ENCODE data around the gene STAB1. TPM values are rescaled to one million over a fixed set of nuclear protein-coding genes. Genes with fewer than 3 reads are reported as not detected.

The STAB1 gene
- total and polyA plus RNA-seq, 2 donors = 19.5 to 315 TPM

GRCh38 chr3:52547143-52547542, 52.0 kb downstream of the STAB1 start:
- Histone ChIP-seq H3K4me3 (ENCODE audit: low read length in 2 of 2) (no peak overlapping the region), H3K9me3 (ENCODE audit: control insufficient read depth in 2 of 2, insufficient read depth in 1 of 2, low read length in 1 of 2) (no peaks in the 10 kb centered on the region), H3K4me1 (ENCODE audit: control insufficient read depth in 2 of 2, insufficient read depth in 2 of 2, low read length in 2 of 2) (no peaks in the 10 kb centered on the region), H3K27ac (ENCODE audit: low read depth in 1 of 2, low read length in 1 of 2) (no peak overlapping the region), H3K36me3 (ENCODE audit: control insufficient read depth in 2 of 2, insufficient read depth in 2 of 2, low read length in 1 of 2) (peaks cover 25 to 63% of the 10 kb centered on the region in 2 donors), H3K27me3 (ENCODE audit: control insufficient read depth in 2 of 2, insufficient read depth in 1 of 2, low read length in 1 of 2) (no peaks in the 10 kb centered on the region)
- DNase-seq (ENCODE audit: low read depth in 6 of 9, low spot score in 9 of 9) = no peak
- 94% methylated on average over 2 of the region's 2 CpGs for WGBS

- peaks cover 50 to 80% of the 10 kb centered on the region in 2 donors for H3K36me3 ChIP-seq (ENCODE audit: control insufficient read depth in 2 of 2, insufficient read depth in 2 of 2, low read length in 1 of 2)
- no peak overlapping the region for H3K4me3 ChIP-seq (ENCODE audit: low read length in 2 of 2)
- DNase-seq (ENCODE audit: low read depth in 6 of 9, low spot score in 9 of 9) = no peak
- H3K9me3 ChIP-seq (ENCODE audit: control insufficient read depth in 2 of 2, insufficient read depth in 1 of 2, low read length in 1 of 2) = no peaks in the 10 kb centered on the region
- H3K27ac ChIP-seq (ENCODE audit: low read depth in 1 of 2, low read length in 1 of 2) = no peak overlapping the region
- H3K27me3 ChIP-seq (ENCODE audit: control insufficient read depth in 2 of 2, insufficient read depth in 1 of 2, low read length in 1 of 2) = no peaks in the 10 kb centered on the region
- H3K4me1 ChIP-seq (ENCODE audit: control insufficient read depth in 2 of 2, insufficient read depth in 2 of 2, low read length in 2 of 2) = no peaks in the 10 kb centered on the region
Measured at GRCh38 chr3:52551118-52551517, 56.0 kb downstream of the STAB1 start.

GRCh38 chr3:52552089-52552488, 57.0 kb downstream of the STAB1 start:
- no peak for DNase-seq (ENCODE audit: low read depth in 6 of 9, low spot score in 9 of 9)
- peaks cover 58 to 85% of the 10 kb centered on the region in 2 donors for H3K36me3 ChIP-seq (ENCODE audit: control insufficient read depth in 2 of 2, insufficient read depth in 2 of 2, low read length in 1 of 2)
- H3K27ac ChIP-seq (ENCODE audit: low read depth in 1 of 2, low read length in 1 of 2) = no peak overlapping the region
- H3K4me1 ChIP-seq (ENCODE audit: control insufficient read depth in 2 of 2, insufficient read depth in 2 of 2, low read length in 2 of 2) = no peaks in the 10 kb centered on the region
- no peaks in the 10 kb centered on the region for H3K27me3 ChIP-seq (ENCODE audit: control insufficient read depth in 2 of 2, insufficient read depth in 1 of 2, low read length in 1 of 2)
- no peaks in the 10 kb centered on the region for H3K9me3 ChIP-seq (ENCODE audit: control insufficient read depth in 2 of 2, insufficient read depth in 1 of 2, low read length in 1 of 2)
- H3K4me3 ChIP-seq (ENCODE audit: low read length in 2 of 2) = no peak overlapping the region
- WGBS = over 99% methylated on average over 3 of the region's 3 CpGs

GRCh38 chr3:52554026-52554755, 59.1 kb downstream of the STAB1 start:
- no peaks in the 10 kb centered on the region for H3K9me3 ChIP-seq (ENCODE audit: control insufficient read depth in 2 of 2, insufficient read depth in 1 of 2, low read length in 1 of 2)
- H3K27ac ChIP-seq (ENCODE audit: low read depth in 1 of 2, low read length in 1 of 2) = no peak overlapping the region
- no peaks in the 10 kb centered on the region for H3K4me1 ChIP-seq (ENCODE audit: control insufficient read depth in 2 of 2, insufficient read depth in 2 of 2, low read length in 2 of 2)
- no peaks in the 10 kb centered on the region for H3K27me3 ChIP-seq (ENCODE audit: control insufficient read depth in 2 of 2, insufficient read depth in 1 of 2, low read length in 1 of 2)
- 88% methylated on average over 5 of the region's 5 CpGs for WGBS
- no peak overlapping the region for H3K4me3 ChIP-seq (ENCODE audit: low read length in 2 of 2)
- no peak for DNase-seq (ENCODE audit: low read depth in 6 of 9, low spot score in 9 of 9)
- peaks cover 66 to 84% of the 10 kb centered on the region in 2 donors for H3K36me3 ChIP-seq (ENCODE audit: control insufficient read depth in 2 of 2, insufficient read depth in 2 of 2, low read length in 1 of 2)

GRCh38 chr3:52555056-52555455, 59.9 kb downstream of the STAB1 start:
- WGBS = 98% methylated on average over 1 of the region's 1 CpG
- Histone ChIP-seq H3K27me3 (ENCODE audit: control insufficient read depth in 2 of 2, insufficient read depth in 1 of 2, low read length in 1 of 2) (no peaks in the 10 kb centered on the region), H3K9me3 (ENCODE audit: control insufficient read depth in 2 of 2, insufficient read depth in 1 of 2, low read length in 1 of 2) (no peaks in the 10 kb centered on the region), H3K27ac (ENCODE audit: low read depth in 1 of 2, low read length in 1 of 2) (no peak overlapping the region), H3K4me1 (ENCODE audit: control insufficient read depth in 2 of 2, insufficient read depth in 2 of 2, low read length in 2 of 2) (no peaks in the 10 kb centered on the region), H3K36me3 (ENCODE audit: control insufficient read depth in 2 of 2, insufficient read depth in 2 of 2, low read length in 1 of 2) (peaks cover 66 to 85% of the 10 kb centered on the region in 2 donors), H3K4me3 (ENCODE audit: low read length in 2 of 2) (no peak overlapping the region)
- no peak for DNase-seq (ENCODE audit: low read depth in 6 of 9, low spot score in 9 of 9)

GRCh38 chr3:52557011-52557960, 62.1 kb downstream of the STAB1 start:
- Histone ChIP-seq H3K9me3 (ENCODE audit: control insufficient read depth in 2 of 2, insufficient read depth in 1 of 2, low read length in 1 of 2) (no peaks in the 10 kb centered on the region), H3K36me3 (ENCODE audit: control insufficient read depth in 2 of 2, insufficient read depth in 2 of 2, low read length in 1 of 2) (peaks cover 68 to 83% of the 10 kb centered on the region in 2 donors), H3K4me3 (ENCODE audit: low read length in 2 of 2) (no peak overlapping the region), H3K27me3 (ENCODE audit: control insufficient read depth in 2 of 2, insufficient read depth in 1 of 2, low read length in 1 of 2) (no peaks in the 10 kb centered on the region), H3K4me1 (ENCODE audit: control insufficient read depth in 2 of 2, insufficient read depth in 2 of 2, low read length in 2 of 2) (no peaks in the 10 kb centered on the region), H3K27ac (ENCODE audit: low read depth in 1 of 2, low read length in 1 of 2) (no peak overlapping the region)
- DNase-seq (ENCODE audit: low read depth in 6 of 9, low spot score in 9 of 9) = no peak
- WGBS = 95% methylated on average over 9 of the region's 9 CpGs

- no peak for DNase-seq (ENCODE audit: low read depth in 6 of 9, low spot score in 9 of 9)
- H3K4me1 ChIP-seq (ENCODE audit: control insufficient read depth in 2 of 2, insufficient read depth in 2 of 2, low read length in 2 of 2) = no peaks in the 10 kb centered on the region
- no peaks in the 10 kb centered on the region for H3K27me3 ChIP-seq (ENCODE audit: control insufficient read depth in 2 of 2, insufficient read depth in 1 of 2, low read length in 1 of 2)
- H3K9me3 ChIP-seq (ENCODE audit: control insufficient read depth in 2 of 2, insufficient read depth in 1 of 2, low read length in 1 of 2) = no peaks in the 10 kb centered on the region
- 99% methylated on average over 5 of the region's 5 CpGs for WGBS
- no peak overlapping the region for H3K4me3 ChIP-seq (ENCODE audit: low read length in 2 of 2)
- no peak overlapping the region for H3K27ac ChIP-seq (ENCODE audit: low read depth in 1 of 2, low read length in 1 of 2)
- H3K36me3 ChIP-seq (ENCODE audit: control insufficient read depth in 2 of 2, insufficient read depth in 2 of 2, low read length in 1 of 2) = peaks cover 70 to 84% of the 10 kb centered on the region in 2 donors
Measured at GRCh38 chr3:52558436-52558835, 63.3 kb downstream of the STAB1 start.

GRCh38 chr3:52561028-52561747, 66.0 kb downstream of the STAB1 start:
- peaks cover 65 to 76% of the 10 kb centered on the region in 2 donors for H3K36me3 ChIP-seq (ENCODE audit: control insufficient read depth in 2 of 2, insufficient read depth in 2 of 2, low read length in 1 of 2)
- no peaks in the 10 kb centered on the region for H3K27me3 ChIP-seq (ENCODE audit: control insufficient read depth in 2 of 2, insufficient read depth in 1 of 2, low read length in 1 of 2)
- no peaks in the 10 kb centered on the region for H3K4me1 ChIP-seq (ENCODE audit: control insufficient read depth in 2 of 2, insufficient read depth in 2 of 2, low read length in 2 of 2)
- 92% methylated on average over 4 of the region's 4 CpGs for WGBS
- H3K27ac ChIP-seq (ENCODE audit: low read depth in 1 of 2, low read length in 1 of 2) = no peak overlapping the region
- no peak for DNase-seq (ENCODE audit: low read depth in 6 of 9, low spot score in 9 of 9)
- H3K4me3 ChIP-seq (ENCODE audit: low read length in 2 of 2) = no peak overlapping the region
- no peaks in the 10 kb centered on the region for H3K9me3 ChIP-seq (ENCODE audit: control insufficient read depth in 2 of 2, insufficient read depth in 1 of 2, low read length in 1 of 2)

All from thymus (tissue), 11 donors.